ENCODE measurements around the gene POLR1H. TPM values are rescaled to one million over a fixed set of nuclear protein-coding genes. Genes with fewer than 3 reads are reported as not detected.

Gene POLR1H
- polyA plus RNA-seq, 1 donor from 2014 or later: 51.4 TPM

DNA sequence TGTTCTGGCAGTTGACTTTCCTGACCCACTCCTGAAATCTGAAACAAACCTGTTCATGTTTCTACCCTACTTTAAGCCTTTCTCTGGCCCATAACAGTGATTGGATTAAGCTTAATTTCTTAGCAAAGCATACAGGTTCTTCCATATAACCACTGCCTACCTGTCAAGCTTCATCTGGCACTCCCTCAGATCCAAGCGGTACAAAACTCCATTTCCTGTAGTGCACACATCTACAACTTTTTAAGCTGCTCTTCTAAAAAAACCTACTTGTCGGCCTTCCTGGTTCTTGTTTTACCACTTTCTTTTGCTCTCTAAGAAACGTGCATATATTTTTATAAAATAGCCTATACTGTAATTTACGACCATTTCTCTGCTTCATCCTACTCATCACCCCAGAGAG is 5.0 kb downstream of the POLR1H start:
- Histone ChIP-seq H2AFZ (ENCODE audit: low read depth, low read length) (peak overlapping the region; percentile 65), H3K9me2 (ENCODE audit: insufficient read depth, low read length) (no peaks in the 10 kb centered on the region), H3F3A (ENCODE audit: insufficient read depth, low read length, poor library complexity, severe bottlenecking) (peaks cover 7% of the 10 kb centered on the region), H3K4me3 (ENCODE audit: low read length) (peak overlapping the region; percentile 76), H4K20me1 (ENCODE audit: insufficient read depth) (no peaks in the 10 kb centered on the region), H3K36me3 (ENCODE audit: insufficient read depth, low read length) (no peaks in the 10 kb centered on the region), H3K9me3 (ENCODE audit: low read length) (no peaks in the 10 kb centered on the region), H3K4me2 (ENCODE audit: low read length) (peak overlapping the region; percentile 80), H3K9ac (ENCODE audit: low read length) (peak overlapping the region; percentile 93), H3K79me2 (replicated peaks; ENCODE audit: insufficient read depth, low read length) (peaks cover 29% of the 10 kb centered on the region), H3K27ac (ENCODE audit: low read length) (peak overlapping the region; percentile 98), H3K27me3 (ENCODE audit: insufficient read depth, low read depth, low read length) (peaks cover 7% of the 10 kb centered on the region)
- TF ChIP-seq TAF1 (IDR thresholded peaks at IDR 0.05; ENCODE audit: low read depth): no peak
- no peak for TF ChIP-seq SMC3 (conservative IDR thresholded peaks at IDR 0.05; ENCODE audit: poor library complexity)
- TF ChIP-seq POLR2AphosphoS5 (IDR thresholded peaks at IDR 0.05): no peak
- no peak for TF ChIP-seq EP300 (conservative IDR thresholded peaks at IDR 0.05; ENCODE audit: poor library complexity, severe bottlenecking)
- TF ChIP-seq, protein P1, sequence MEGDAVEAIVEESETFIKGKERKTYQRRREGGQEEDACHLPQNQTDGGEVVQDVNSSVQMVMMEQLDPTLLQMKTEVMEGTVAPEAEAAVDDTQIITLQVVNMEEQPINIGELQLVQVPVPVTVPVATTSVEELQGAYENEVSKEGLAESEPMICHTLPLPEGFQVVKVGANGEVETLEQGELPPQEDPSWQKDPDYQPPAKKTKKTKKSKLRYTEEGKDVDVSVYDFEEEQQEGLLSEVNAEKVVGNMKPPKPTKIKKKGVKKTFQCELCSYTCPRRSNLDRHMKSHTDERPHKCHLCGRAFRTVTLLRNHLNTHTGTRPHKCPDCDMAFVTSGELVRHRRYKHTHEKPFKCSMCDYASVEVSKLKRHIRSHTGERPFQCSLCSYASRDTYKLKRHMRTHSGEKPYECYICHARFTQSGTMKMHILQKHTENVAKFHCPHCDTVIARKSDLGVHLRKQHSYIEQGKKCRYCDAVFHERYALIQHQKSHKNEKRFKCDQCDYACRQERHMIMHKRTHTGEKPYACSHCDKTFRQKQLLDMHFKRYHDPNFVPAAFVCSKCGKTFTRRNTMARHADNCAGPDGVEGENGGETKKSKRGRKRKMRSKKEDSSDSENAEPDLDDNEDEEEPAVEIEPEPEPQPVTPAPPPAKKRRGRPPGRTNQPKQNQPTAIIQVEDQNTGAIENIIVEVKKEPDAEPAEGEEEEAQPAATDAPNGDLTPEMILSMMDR (IDR thresholded peaks at IDR 0.05; ENCODE audit: poor library complexity, severe bottlenecking): no peak
- TF ChIP-seq, protein P2, sequence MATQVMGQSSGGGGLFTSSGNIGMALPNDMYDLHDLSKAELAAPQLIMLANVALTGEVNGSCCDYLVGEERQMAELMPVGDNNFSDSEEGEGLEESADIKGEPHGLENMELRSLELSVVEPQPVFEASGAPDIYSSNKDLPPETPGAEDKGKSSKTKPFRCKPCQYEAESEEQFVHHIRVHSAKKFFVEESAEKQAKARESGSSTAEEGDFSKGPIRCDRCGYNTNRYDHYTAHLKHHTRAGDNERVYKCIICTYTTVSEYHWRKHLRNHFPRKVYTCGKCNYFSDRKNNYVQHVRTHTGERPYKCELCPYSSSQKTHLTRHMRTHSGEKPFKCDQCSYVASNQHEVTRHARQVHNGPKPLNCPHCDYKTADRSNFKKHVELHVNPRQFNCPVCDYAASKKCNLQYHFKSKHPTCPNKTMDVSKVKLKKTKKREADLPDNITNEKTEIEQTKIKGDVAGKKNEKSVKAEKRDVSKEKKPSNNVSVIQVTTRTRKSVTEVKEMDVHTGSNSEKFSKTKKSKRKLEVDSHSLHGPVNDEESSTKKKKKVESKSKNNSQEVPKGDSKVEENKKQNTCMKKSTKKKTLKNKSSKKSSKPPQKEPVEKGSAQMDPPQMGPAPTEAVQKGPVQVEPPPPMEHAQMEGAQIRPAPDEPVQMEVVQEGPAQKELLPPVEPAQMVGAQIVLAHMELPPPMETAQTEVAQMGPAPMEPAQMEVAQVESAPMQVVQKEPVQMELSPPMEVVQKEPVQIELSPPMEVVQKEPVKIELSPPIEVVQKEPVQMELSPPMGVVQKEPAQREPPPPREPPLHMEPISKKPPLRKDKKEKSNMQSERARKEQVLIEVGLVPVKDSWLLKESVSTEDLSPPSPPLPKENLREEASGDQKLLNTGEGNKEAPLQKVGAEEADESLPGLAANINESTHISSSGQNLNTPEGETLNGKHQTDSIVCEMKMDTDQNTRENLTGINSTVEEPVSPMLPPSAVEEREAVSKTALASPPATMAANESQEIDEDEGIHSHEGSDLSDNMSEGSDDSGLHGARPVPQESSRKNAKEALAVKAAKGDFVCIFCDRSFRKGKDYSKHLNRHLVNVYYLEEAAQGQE (IDR thresholded peaks at IDR 0.05; ENCODE audit: borderline replicate concordance): no peak

DNA sequence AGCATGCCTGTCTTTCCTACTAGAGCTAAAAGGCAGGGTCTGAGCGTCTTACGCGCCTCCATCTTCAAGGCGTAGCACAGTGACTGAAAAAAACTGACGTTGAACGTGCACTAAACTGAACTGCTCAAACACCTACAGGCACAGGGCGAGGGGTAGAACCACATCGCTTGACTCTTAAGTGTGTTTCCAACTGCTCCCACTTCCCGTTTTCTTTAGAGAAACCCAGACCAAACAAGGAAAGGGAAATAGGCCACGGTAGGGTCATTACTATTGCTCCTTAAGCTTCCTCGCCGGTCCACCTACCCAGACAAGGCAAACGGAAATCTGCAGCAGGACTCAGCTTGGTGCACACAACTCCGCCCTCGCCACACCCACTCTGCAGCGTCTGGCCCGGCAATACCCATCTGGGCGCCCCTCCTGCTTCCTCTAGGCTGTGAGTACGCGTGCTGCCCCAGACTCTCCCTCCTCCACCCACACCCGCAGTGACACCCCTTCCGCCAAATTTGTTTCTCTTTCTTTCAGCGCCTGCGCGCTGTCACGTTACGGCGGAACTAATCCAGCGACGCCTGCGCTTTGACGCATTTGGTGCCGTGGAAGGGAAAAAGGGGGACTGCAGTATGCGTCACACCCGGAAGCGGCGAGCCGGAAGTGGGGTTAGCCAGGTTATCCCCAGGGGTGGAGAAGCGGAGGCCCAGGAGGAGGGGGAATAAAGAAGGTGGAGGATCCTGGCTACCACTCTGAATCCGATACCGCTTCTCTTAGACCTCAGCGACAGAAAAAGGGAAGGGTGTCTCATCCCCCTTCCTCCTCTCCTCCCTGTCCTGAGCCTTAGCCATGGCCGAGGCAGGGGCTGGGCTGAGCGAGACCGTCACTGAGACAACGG is 5.8 kb downstream of the POLR1H start, which contains the start of gene PPP1R11:
Gene PPP1R11, plus strand, starts transcription at position 622 of the 883 bp plus-strand sequence. Its CDS starts 213 bp downstream, at position 835.
- peaks cover 7% of the 10 kb centered on the region for H3F3A ChIP-seq (ENCODE audit: insufficient read depth, low read length, poor library complexity, severe bottlenecking)
- peak within 1 kb of the TSS; percentile 93 for H3K9ac ChIP-seq (ENCODE audit: low read length)
- peak within 1 kb of the TSS; percentile 65 for H2AFZ ChIP-seq (ENCODE audit: low read depth, low read length)
- no peaks in the 10 kb centered on the region for H3K36me3 ChIP-seq (ENCODE audit: insufficient read depth, low read length)
- peak within 1 kb of the TSS; percentile 98 for H3K27ac ChIP-seq (ENCODE audit: low read length)
- peaks cover 29% of the 10 kb centered on the region for H3K79me2 ChIP-seq (replicated peaks; ENCODE audit: insufficient read depth, low read length)
- no peaks in the 10 kb centered on the region for H3K9me3 ChIP-seq (ENCODE audit: low read length)
- peak; percentile 17 for TF ChIP-seq RAD21 (conservative IDR thresholded peaks at IDR 0.05)
- TF ChIP-seq, protein P1 (IDR thresholded peaks at IDR 0.05; ENCODE audit: poor library complexity, severe bottlenecking): no peak
- TF ChIP-seq EP300 (conservative IDR thresholded peaks at IDR 0.05; ENCODE audit: poor library complexity, severe bottlenecking): peak; percentile 77
- no peak for TF ChIP-seq SMC3 (conservative IDR thresholded peaks at IDR 0.05; ENCODE audit: poor library complexity)
- peak; percentile 72 for TF ChIP-seq POLR2AphosphoS5 (IDR thresholded peaks at IDR 0.05)
- TF ChIP-seq EZH2 (IDR thresholded peaks at IDR 0.05; ENCODE audit: borderline replicate concordance, insufficient read depth, low read length, poor library complexity, severe bottlenecking): no peak
- peak; percentile 40 for TF ChIP-seq TAF1 (IDR thresholded peaks at IDR 0.05; ENCODE audit: low read depth)
- TF ChIP-seq, protein P2 (IDR thresholded peaks at IDR 0.05; ENCODE audit: borderline replicate concordance): peak; percentile 9
- TF ChIP-seq MXI1 (conservative IDR thresholded peaks at IDR 0.05; ENCODE audit: poor library complexity, severe bottlenecking): peak; percentile 83
- peak within 1 kb of the TSS; percentile 76 for H3K4me3 ChIP-seq (ENCODE audit: low read length)
- H3K4me2 ChIP-seq (ENCODE audit: low read length): peak within 1 kb of the TSS; percentile 81
- H3K9me2 ChIP-seq (ENCODE audit: insufficient read depth, low read length): no peaks in the 10 kb centered on the region
- H4K20me1 ChIP-seq (ENCODE audit: insufficient read depth): no peaks in the 10 kb centered on the region
- H3K27me3 ChIP-seq (ENCODE audit: insufficient read depth, low read depth, low read length): peaks cover 13% of the 10 kb centered on the region
